Activated T-cell treated with anti-CD3 and anti-CD28 coated beads, Interleukin-2, amount 50 U/mL, for 72 hours (primary cell): ENCODE data around the gene P2RY2. TPM values are rescaled to one million over a fixed set of nuclear protein-coding genes. Genes with fewer than 3 reads are reported as not detected.
"Not testable (repeated sequence)": the region's sequence is repeated elsewhere in the genome, so short reads cannot be mapped to it uniquely, and the experiment has no call there.

Source experiments
- ATAC-seq, 2 donors: fragments of 150-1000 bp; cut with Tn5 transposase; replicated peaks in 1 of 2; 2 replicates each; pipeline ENCODE4 v1.10.0; 2021; ENCODE audit warnings: moderate library complexity in 2 of 2, mild to moderate bottlenecking in 1 of 2
- DNase-seq, 2 donors: peaks; one replicate each; pipeline ENCODE4 v3.0.0; 2021 to 2022; ENCODE audit warnings: mixed read lengths in 1 of 2
- H3K27ac Mint-ChIP-seq: one replicate; pipeline ENCODE4 v1.8.0; 2022; ENCODE audit warnings: mild to moderate bottlenecking, moderate library complexity, mixed read lengths
- H3K27me3 Mint-ChIP-seq: one replicate; pipeline ENCODE4 v1.8.0; 2022; ENCODE audit warnings: low read depth, mixed read lengths
- H3K36me3 Mint-ChIP-seq, 2 donors: one replicate each; pipeline ENCODE4 v1.8.0; 2022; ENCODE audit warnings: mixed read lengths in 2 of 2, mild to moderate bottlenecking in 1 of 2; ENCODE audit not compliant: insufficient read depth in 2 of 2
- H3K4me1 Mint-ChIP-seq: one replicate; pipeline ENCODE4 v1.8.0; 2022; ENCODE audit warnings: low read depth, mixed read lengths
- H3K4me3 Mint-ChIP-seq, 2 donors: one replicate each; pipeline ENCODE4 v1.8.0; 2022; ENCODE audit warnings: mild to moderate bottlenecking in 2 of 2, mixed read lengths in 2 of 2, moderate library complexity in 2 of 2
- H3K9me3 Mint-ChIP-seq, 2 donors: one replicate each; pipeline ENCODE4 v1.8.0; 2022; ENCODE audit warnings: mixed read lengths in 2 of 2
- total RNA-seq, 2 donors: library from RNA; stranded (reverse); gene quantifications; one replicate each; pipeline ENCODE4 v1.2.3, GENCODE V29; 2022

The P2RY2 gene
- total RNA-seq, 2 donors from 2014 or later, result not detected

GRCh38 chr11:73191151-73191550, 26.9 kb upstream of the P2RY2 start:
- ATAC-seq, result no peak

GRCh38 chr11:73192272-73192671, 25.8 kb upstream of the P2RY2 start:
- Mint-ChIP-seq H3K4me1 (no peaks in the 10 kb centered on the region), H3K9me3 (no peaks in the 10 kb centered on the region), H3K27ac (no peak overlapping the region), H3K27me3 (no peaks in the 10 kb centered on the region), H3K36me3 (no peaks in the 10 kb centered on the region), H3K4me3 (no peak overlapping the region)
- peak; percentile 56 to 70 for ATAC-seq
- DNase-seq, result peak in 1 of 2 donors; percentile 21

More at GRCh38 chr11:73191151-73191550, 26.9 kb upstream of the P2RY2 start:
- Mint-ChIP-seq H3K36me3 (no peaks in the 10 kb centered on the region), H3K4me3 (no peak overlapping the region), H3K9me3 (no peaks in the 10 kb centered on the region), H3K27ac (no peak overlapping the region), H3K4me1 (no peaks in the 10 kb centered on the region), H3K27me3 (no peaks in the 10 kb centered on the region)
- no peak for DNase-seq

- Mint-ChIP-seq H3K27ac (no peak overlapping the region), H3K36me3 (no peaks in the 10 kb centered on the region), H3K4me3 (no peak overlapping the region), H3K9me3 (no peaks in the 10 kb centered on the region), H3K27me3 (no peaks in the 10 kb centered on the region), H3K4me1 (no peaks in the 10 kb centered on the region)
- ATAC-seq (no peak), DNase-seq (no peak)
Observed at GRCh38 chr11:73193251-73194033, 24.6 kb upstream of the P2RY2 start.

GRCh38 chr11:73194034-73194507, 24.0 kb upstream of the P2RY2 start:
- Mint-ChIP-seq H3K4me1 (no peaks in the 10 kb centered on the region), H3K9me3 (no peaks in the 10 kb centered on the region), H3K27me3 (no peaks in the 10 kb centered on the region), H3K27ac (no peak overlapping the region), H3K4me3 (no peak overlapping the region), H3K36me3 (no peaks in the 10 kb centered on the region)
- DNase-seq (no peak), ATAC-seq (no peak)

- Mint-ChIP-seq H3K27ac (no peak overlapping the region), H3K27me3 (no peaks in the 10 kb centered on the region), H3K36me3 (no peaks in the 10 kb centered on the region), H3K9me3 (no peaks in the 10 kb centered on the region), H3K4me3 (no peak overlapping the region), H3K4me1 (no peaks in the 10 kb centered on the region)
- DNase-seq (no peak), ATAC-seq (no peak)
Observed at GRCh38 chr11:73194593-73194992, 23.5 kb upstream of the P2RY2 start.

GRCh38 chr11:73195191-73196007, 22.7 kb upstream of the P2RY2 start:
- H3K27me3 Mint-ChIP-seq, result no peaks in the 10 kb centered on the region
- H3K27ac Mint-ChIP-seq, result no peak overlapping the region
- no peak for ATAC-seq
- H3K4me3 Mint-ChIP-seq, result no peak overlapping the region
- H3K9me3 Mint-ChIP-seq, result no peaks in the 10 kb centered on the region
- no peak for DNase-seq
- H3K36me3 Mint-ChIP-seq, result no peaks in the 10 kb centered on the region
- H3K4me1 Mint-ChIP-seq, result no peaks in the 10 kb centered on the region

- H3K27me3 Mint-ChIP-seq, result no peaks in the 10 kb centered on the region
- no peak overlapping the region for H3K27ac Mint-ChIP-seq
- H3K4me3 Mint-ChIP-seq, result no peak overlapping the region
- H3K9me3 Mint-ChIP-seq, result no peaks in the 10 kb centered on the region
- DNase-seq (no peak), ATAC-seq (no peak)
- no peaks in the 10 kb centered on the region for H3K4me1 Mint-ChIP-seq
- H3K36me3 Mint-ChIP-seq, result no peaks in the 10 kb centered on the region
Observed at GRCh38 chr11:73196576-73196975, 21.5 kb upstream of the P2RY2 start.

- H3K27ac Mint-ChIP-seq, result no peak overlapping the region
- H3K36me3 Mint-ChIP-seq, result no peaks in the 10 kb centered on the region
- H3K27me3 Mint-ChIP-seq, result no peaks in the 10 kb centered on the region
- ATAC-seq, result no peak
- H3K9me3 Mint-ChIP-seq, result no peaks in the 10 kb centered on the region
- DNase-seq, result no peak
- H3K4me1 Mint-ChIP-seq, result no peaks in the 10 kb centered on the region
- H3K4me3 Mint-ChIP-seq, result no peak overlapping the region
Observed at GRCh38 chr11:73197348-73197747, 20.7 kb upstream of the P2RY2 start.

- H3K27ac Mint-ChIP-seq, H3K4me1 Mint-ChIP-seq, H3K4me3 Mint-ChIP-seq, H3K27me3 Mint-ChIP-seq, DNase-seq, H3K36me3 Mint-ChIP-seq, ATAC-seq, H3K9me3 Mint-ChIP-seq: not testable (repeated sequence)
Observed at GRCh38 chr11:73197787-73198186, 20.3 kb upstream of the P2RY2 start.

- ATAC-seq (no peak), DNase-seq (no peak)
- no peaks in the 10 kb centered on the region for H3K36me3 Mint-ChIP-seq
- no peak overlapping the region for H3K4me3 Mint-ChIP-seq
- H3K9me3 Mint-ChIP-seq, result no peaks in the 10 kb centered on the region
- H3K27ac Mint-ChIP-seq, result no peak overlapping the region
- H3K4me1 Mint-ChIP-seq, result no peaks in the 10 kb centered on the region
- no peaks in the 10 kb centered on the region for H3K27me3 Mint-ChIP-seq
Observed at GRCh38 chr11:73198677-73199076, 19.4 kb upstream of the P2RY2 start.

GRCh38 chr11:73199446-73199845, 18.6 kb upstream of the P2RY2 start:
- DNase-seq (no peak), ATAC-seq (no peak)
- Mint-ChIP-seq H3K36me3 (no peaks in the 10 kb centered on the region), H3K9me3 (no peaks in the 10 kb centered on the region), H3K4me3 (no peak overlapping the region), H3K27ac (no peak overlapping the region), H3K27me3 (no peaks in the 10 kb centered on the region), H3K4me1 (no peaks in the 10 kb centered on the region)

GRCh38 chr11:73200256-73200655, 17.8 kb upstream of the P2RY2 start:
- no peak overlapping the region for H3K27ac Mint-ChIP-seq
- no peaks in the 10 kb centered on the region for H3K36me3 Mint-ChIP-seq
- H3K9me3 Mint-ChIP-seq, result no peaks in the 10 kb centered on the region
- peaks cover 3% of the 10 kb centered on the region for H3K27me3 Mint-ChIP-seq
- no peaks in the 10 kb centered on the region for H3K4me1 Mint-ChIP-seq
- no peak for DNase-seq
- no peak overlapping the region for H3K4me3 Mint-ChIP-seq
- no peak for ATAC-seq

- Mint-ChIP-seq H3K27ac (no peak overlapping the region), H3K4me3 (no peak overlapping the region), H3K36me3 (no peaks in the 10 kb centered on the region)
Observed at GRCh38 chr11:73201249-73201648, 16.8 kb upstream of the P2RY2 start.

More at GRCh38 chr11:73201249-73201648, 16.8 kb upstream of the P2RY2 start:
- DNase-seq, result no peak
- ATAC-seq, result no peak
- Mint-ChIP-seq H3K4me1 (no peaks in the 10 kb centered on the region), H3K27me3 (peaks cover 9% of the 10 kb centered on the region), H3K9me3 (no peaks in the 10 kb centered on the region)
